Prostate gland (tissue), 2 donors: ENCODE data around the gene RACK1. TPM values are rescaled to one million over a fixed set of nuclear protein-coding genes. Genes with fewer than 3 reads are reported as not detected.

Source experiments
- DNase-seq: peaks from one replicate; pipeline ENCODE4 v3.0.0-alpha.2; 2019; ENCODE audit warnings: low spot score
- H3K27ac ChIP-seq, 2 donors: fragments of 200-600 bp; sonication (generic); 2 replicates each; pipeline ENCODE4 v1.5.1; 2017 to 2019
- H3K27me3 ChIP-seq: fragments of 200-600 bp; sonication (generic); replicated peaks from 2 replicates; pipeline ENCODE4 v1.5.1; 2019; ENCODE audit not compliant: insufficient read depth
- H3K36me3 ChIP-seq, 2 donors: fragments of 200-600 bp; sonication (generic); 1 replicate in 1 of 2; 2 replicates in 1 of 2; pipeline versions ENCODE4 v1.5.1 to v1.8.1; 2017 to 2019
- H3K4me1 ChIP-seq: fragments of 200-600 bp; sonication (generic); replicated peaks from 2 replicates; pipeline ENCODE4 v1.5.1; 2019
- H3K4me3 ChIP-seq, 2 donors: fragments of 200-600 bp; sonication (generic); 2 replicates each; pipeline ENCODE4 v1.5.1; 2017 to 2019
- H3K9me3 ChIP-seq: fragments of 200-600 bp; sonication (generic); 2 replicates; pipeline ENCODE4 v1.5.1; 2017
- POLR2A ChIP-seq: fragments of 450-650 bp; IDR thresholded peaks from one replicate; pipeline ENCODE4 v1.6.1; 2016; ENCODE audit warnings: antibody characterized with exemption, mild to moderate bottlenecking
- POLR2AphosphoS5 ChIP-seq: sonication (generic); formaldehyde crosslinking; IDR thresholded peaks from one replicate; pipeline ENCODE4 v1.6.1; 2017; ENCODE audit warnings: antibody characterized with exemption
- WGBS: methylation state at CpG from one replicate; pipeline ENCODE4 v1.1.5; 2018; 5-methylcytosine and 5-hydroxymethylcytosine counted together
- intact Hi-C: fragments of 100-400 bp; cut with DNase I; formaldehyde crosslinking; loops from one replicate; pipeline ENCODE4 v1.14.2; 2022
- total RNA-seq, 2 donors: library from RNA; depleted of rRNA; stranded (reverse); fragments of >200 nt; gene quantifications; one replicate each; pipeline ENCODE4 v1.1.0, GENCODE V29; 2016
- TF ChIP-seq, protein P1 (sequence below), 4 experiments: fragments of 200-600 bp in 2 of 4; fragments of 450-650 bp in 2 of 4; sonication (generic) in 2 of 4; IDR thresholded peaks; 1 replicate in 3 of 4; 2 replicates in 1 of 4; pipeline ENCODE4 v1.5.1; 2016 to 2019; ENCODE audit warnings: antibody characterized with exemption in 4 of 4, mild to moderate bottlenecking in 2 of 4, moderate library complexity in 2 of 4

Gene RACK1
- total RNA-seq, 2 donors from 2014 or later, result 2,058 to 4,360 TPM

DNA sequence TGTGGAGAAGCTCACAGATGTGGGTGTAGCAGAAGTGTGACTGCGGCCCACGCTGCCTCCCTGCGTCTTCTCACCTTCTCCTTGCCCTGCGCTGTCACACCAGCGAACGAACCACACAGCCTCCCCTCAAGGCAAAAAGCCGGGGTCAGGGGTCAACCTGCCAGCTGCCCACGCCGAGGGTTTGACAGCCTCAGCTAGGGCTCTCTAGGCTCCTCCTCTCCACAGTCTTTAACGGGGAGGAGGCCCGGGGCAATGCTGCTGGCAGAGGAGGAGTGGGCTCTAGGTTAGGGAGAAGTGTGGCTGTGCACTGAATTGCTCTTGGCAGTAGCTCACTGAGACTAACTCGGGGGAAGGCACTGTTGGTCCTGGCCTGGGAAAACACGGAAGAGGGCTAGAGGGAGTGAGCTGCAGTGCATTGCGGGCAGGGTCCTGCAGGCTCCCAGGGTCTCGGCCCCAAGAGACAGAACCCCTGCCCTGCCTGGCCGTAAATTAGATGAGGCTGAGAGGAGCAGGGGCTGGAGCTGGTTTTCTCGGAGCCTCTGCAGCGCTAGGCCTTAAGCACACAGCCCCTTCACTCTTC, 21.5 kb upstream of the RACK1 start:
- WGBS, result 65% methylated on average over 18 of the region's 18 CpGs
- intact Hi-C loops, result no loop called here
- Histone ChIP-seq H3K36me3 (no peaks in the 10 kb centered on the region), H3K9me3 (no peaks in the 10 kb centered on the region), H3K4me1 (no peaks in the 10 kb centered on the region), H3K4me3 (no peak overlapping the region), H3K27ac (no peak overlapping the region), H3K27me3 (no peaks in the 10 kb centered on the region)
- DNase-seq, result no peak
- TF ChIP-seq POLR2AphosphoS5 (no peak), POLR2A (no peak)
- TF ChIP-seq, protein P1, sequence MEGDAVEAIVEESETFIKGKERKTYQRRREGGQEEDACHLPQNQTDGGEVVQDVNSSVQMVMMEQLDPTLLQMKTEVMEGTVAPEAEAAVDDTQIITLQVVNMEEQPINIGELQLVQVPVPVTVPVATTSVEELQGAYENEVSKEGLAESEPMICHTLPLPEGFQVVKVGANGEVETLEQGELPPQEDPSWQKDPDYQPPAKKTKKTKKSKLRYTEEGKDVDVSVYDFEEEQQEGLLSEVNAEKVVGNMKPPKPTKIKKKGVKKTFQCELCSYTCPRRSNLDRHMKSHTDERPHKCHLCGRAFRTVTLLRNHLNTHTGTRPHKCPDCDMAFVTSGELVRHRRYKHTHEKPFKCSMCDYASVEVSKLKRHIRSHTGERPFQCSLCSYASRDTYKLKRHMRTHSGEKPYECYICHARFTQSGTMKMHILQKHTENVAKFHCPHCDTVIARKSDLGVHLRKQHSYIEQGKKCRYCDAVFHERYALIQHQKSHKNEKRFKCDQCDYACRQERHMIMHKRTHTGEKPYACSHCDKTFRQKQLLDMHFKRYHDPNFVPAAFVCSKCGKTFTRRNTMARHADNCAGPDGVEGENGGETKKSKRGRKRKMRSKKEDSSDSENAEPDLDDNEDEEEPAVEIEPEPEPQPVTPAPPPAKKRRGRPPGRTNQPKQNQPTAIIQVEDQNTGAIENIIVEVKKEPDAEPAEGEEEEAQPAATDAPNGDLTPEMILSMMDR (IDR thresholded peaks at IDR 0.05), result no peak

DNA sequence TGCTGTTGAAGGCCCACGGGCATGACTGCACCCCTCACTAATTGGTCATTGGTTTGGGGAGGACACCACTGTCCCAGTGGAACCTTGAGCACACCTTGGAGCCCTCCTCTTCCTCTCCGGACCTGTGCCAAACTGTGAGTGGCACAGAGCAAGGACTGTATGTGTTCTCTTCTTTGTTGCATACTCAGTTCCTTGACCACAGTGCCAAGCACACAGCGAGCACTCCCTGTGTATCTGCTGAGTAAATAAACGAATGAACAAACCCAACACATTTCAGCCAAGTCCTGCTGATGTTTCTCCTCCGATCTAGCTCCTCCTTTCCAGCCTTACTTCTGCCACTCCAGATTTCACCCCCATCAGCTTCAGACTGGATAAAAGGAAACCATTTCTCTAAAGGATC, 19.9 kb upstream of the RACK1 start:
- Histone ChIP-seq H3K4me1 (peaks cover 6% of the 10 kb centered on the region), H3K9me3 (no peaks in the 10 kb centered on the region), H3K36me3 (no peaks in the 10 kb centered on the region), H3K27ac (peak overlapping the region; percentile 56 to 73), H3K27me3 (no peaks in the 10 kb centered on the region), H3K4me3 (no peak overlapping the region)
- intact Hi-C loops, result no loop called here
- peak; percentile 85 for TF ChIP-seq POLR2AphosphoS5
- TF ChIP-seq, protein P1 (IDR thresholded peaks at IDR 0.05), result no peak
- 36% methylated on average over 5 of the region's 5 CpGs for WGBS
- DNase-seq, result peak; percentile 64

DNA sequence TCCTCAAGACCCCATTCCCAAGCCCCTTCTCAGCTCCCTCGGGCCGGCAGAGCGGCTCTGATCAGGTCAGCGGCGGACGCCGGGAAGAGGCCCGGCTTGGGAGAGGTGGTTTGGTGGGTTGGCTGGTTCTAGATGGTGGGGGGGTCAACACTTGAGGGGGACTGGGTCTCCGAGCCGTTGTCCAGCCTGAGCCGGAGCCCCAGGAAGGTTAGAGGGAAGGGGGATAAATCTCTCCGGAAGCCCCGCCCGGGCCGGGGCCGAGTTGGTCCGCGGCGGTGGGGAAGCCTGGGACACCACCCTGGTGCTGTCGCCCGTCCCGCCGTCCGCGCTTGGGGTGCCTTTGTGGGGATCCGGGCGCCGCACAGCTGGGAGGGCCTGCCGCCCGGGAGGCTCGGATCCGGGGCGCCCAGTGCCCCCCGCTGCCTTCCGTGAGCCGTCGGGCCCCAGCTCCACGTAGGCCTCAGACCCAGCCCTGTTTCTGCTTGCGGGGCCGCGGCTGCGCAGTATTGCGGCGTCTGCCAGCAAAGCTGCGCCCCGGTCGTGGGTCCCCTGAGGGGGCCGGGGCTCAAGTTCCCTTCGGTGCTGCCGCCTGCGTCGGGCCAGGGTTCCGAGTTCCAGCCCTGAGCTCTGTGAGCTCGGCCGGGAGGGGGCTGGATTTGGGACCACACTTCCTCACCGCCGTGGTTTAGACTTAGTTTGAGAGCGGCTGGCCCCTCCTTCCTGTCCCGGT, 17.8 kb upstream of the RACK1 start:
- peak overlapping the region; percentile 98 to 99 for H3K27ac ChIP-seq
- peak overlapping the region; percentile 85 to 86 for H3K4me3 ChIP-seq
- peak; percentile 46 for TF ChIP-seq POLR2AphosphoS5
- TF ChIP-seq POLR2A, result peak; percentile 59
- TF ChIP-seq, protein P1 (IDR thresholded peaks at IDR 0.05), result no peak
- intact Hi-C loops, result no loop called here
- no peaks in the 10 kb centered on the region for H3K9me3 ChIP-seq
- peaks cover 6% of the 10 kb centered on the region for H3K4me1 ChIP-seq
- H3K27me3 ChIP-seq, result no peaks in the 10 kb centered on the region
- H3K36me3 ChIP-seq, result no peaks in the 10 kb centered on the region
- WGBS, result 0% methylated on average over 32 of the region's 59 CpGs
- peak; percentile 62 for DNase-seq

DNA sequence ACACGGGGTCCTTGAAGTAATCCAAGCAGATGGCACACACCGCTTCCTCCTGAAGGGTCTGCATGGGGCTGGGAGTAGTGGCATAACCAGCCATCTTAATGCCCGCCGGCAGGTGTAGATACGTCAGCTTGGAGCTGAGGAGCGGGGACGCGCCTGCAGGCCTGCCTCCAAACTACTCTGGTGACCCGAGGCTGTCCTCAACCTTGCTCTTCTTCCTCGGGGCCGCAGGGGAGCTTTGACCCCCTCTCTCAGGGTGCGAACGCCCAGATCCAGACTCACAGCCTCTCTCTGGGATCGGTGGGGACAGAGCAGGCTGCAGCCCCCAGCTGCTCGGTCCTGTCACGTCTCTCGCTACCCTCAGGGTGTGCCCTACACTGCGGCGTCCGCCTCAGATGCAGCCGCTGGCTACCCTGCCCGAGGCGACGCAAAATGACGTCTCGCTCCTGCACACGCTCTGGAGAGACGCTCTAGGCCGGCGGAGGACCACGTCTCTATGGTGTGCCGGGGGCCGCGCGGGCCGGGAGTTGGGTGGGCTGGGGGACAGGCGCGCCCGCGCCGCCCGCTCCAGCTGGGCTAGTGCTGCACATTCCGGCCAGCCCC, 17.1 kb upstream of the RACK1 start, which contains the start of gene TRIM52:
TRIM52 (minus strand) TSS at position 424 of the 600 bp plus-strand sequence; CDS start at position 94, 330 bp downstream.
- no peaks in the 10 kb centered on the region for H3K36me3 ChIP-seq
- peak within 1 kb of the TSS; percentile 98 to 99 for H3K27ac ChIP-seq
- peak within 1 kb of the TSS; percentile 85 to 86 for H3K4me3 ChIP-seq
- H3K9me3 ChIP-seq, result no peaks in the 10 kb centered on the region
- no peaks in the 10 kb centered on the region for H3K27me3 ChIP-seq
- TF ChIP-seq, protein P1 (IDR thresholded peaks at IDR 0.05), result no peak
- peak; percentile 74 for TF ChIP-seq POLR2A
- peak; percentile 93 for TF ChIP-seq POLR2AphosphoS5
- peaks cover 6% of the 10 kb centered on the region for H3K4me1 ChIP-seq
- DNase-seq, result peak; percentile 89
- intact Hi-C loops, result no loop called here
- WGBS, result 0% methylated on average over 13 of the region's 43 CpGs
